HL-60 (cell line): ENCODE results near the gene FOXO1.

ENCODE experiments used
- CTCF ChIP-seq: IDR thresholded peaks from one replicate; pipeline ENCODE4 v1.5.1; 2011; ENCODE audit warnings: low read length, control low read depth, inconsistent platforms; ENCODE audit not compliant: insufficient read depth
- GABPA ChIP-seq: IDR thresholded peaks from 2 replicates; pipeline ENCODE4 v1.6.1; 2012; ENCODE audit warnings: low read depth
- POLR2AphosphoS5 ChIP-seq: IDR thresholded peaks from 2 replicates; pipeline ENCODE4 v1.6.1; 2012; ENCODE audit warnings: low read depth
- REST ChIP-seq: IDR thresholded peaks from 2 replicates; pipeline ENCODE4 v1.6.1; 2012; ENCODE audit warnings: low read depth; ENCODE audit not compliant: insufficient replicate concordance

- no peak for TF ChIP-seq CTCF
- no peak for TF ChIP-seq REST
- no peak for TF ChIP-seq GABPA
- no peak for TF ChIP-seq POLR2AphosphoS5
These were observed 151.6 kb downstream of the FOXO1 start for GRCh38 chr13:40514802-40515201.
